Uterus (tissue), 4 donors: ENCODE measurements around the gene TTC31. TPM values are rescaled to one million over a fixed set of nuclear protein-coding genes. Genes with fewer than 3 reads are reported as not detected.
"Not testable (repeated sequence)": the region's sequence is repeated elsewhere in the genome, so short reads cannot be mapped to it uniquely, and the experiment has no call there.

Experiments
- DNase-seq, 2 donors: peaks; one replicate each; pipeline ENCODE4 v3.0.0-alpha.2; 2019 to 2020
- H3K27ac ChIP-seq, 2 donors: fragments of 200-600 bp; sonication (generic); 1 replicate in 1 of 2; 2 replicates in 1 of 2; pipeline ENCODE4 v1.5.1; 2016 to 2018
- H3K27me3 ChIP-seq, 2 donors: fragments of 200-600 bp; sonication (generic); one replicate each; pipeline ENCODE4 v1.5.1; 2018 to 2019; ENCODE audit warnings: control low read depth in 1 of 2
- H3K36me3 ChIP-seq, 2 donors: fragments of 200-600 bp; sonication (generic); one replicate each; pipeline ENCODE4 v1.5.1; 2019; ENCODE audit warnings: control low read depth in 1 of 2
- H3K4me1 ChIP-seq, 2 donors: fragments of 200-600 bp; sonication (generic); one replicate each; pipeline ENCODE4 v1.5.1; 2018 to 2019; ENCODE audit warnings: control low read depth in 1 of 2
- H3K4me3 ChIP-seq, 2 donors: fragments of 200-600 bp; sonication (generic); 1 replicate in 1 of 2; 2 replicates in 1 of 2; pipeline ENCODE4 v1.5.1; 2018 to 2019; ENCODE audit warnings: mild to moderate bottlenecking in 1 of 2
- H3K9me3 ChIP-seq, 2 donors: fragments of 200-600 bp; sonication (generic); one replicate each; pipeline ENCODE4 v1.5.1; 2019; ENCODE audit warnings: control low read depth in 1 of 2
- POLR2A ChIP-seq, 2 donors: fragments of 450-650 bp; IDR thresholded peaks; one replicate each; pipeline ENCODE4 v1.6.1; 2016; ENCODE audit warnings: antibody characterized with exemption in 2 of 2, mild to moderate bottlenecking in 1 of 2, moderate library complexity in 1 of 2
- intact Hi-C: fragments of 100-400 bp; cut with DNase I; formaldehyde crosslinking; loops from one replicate; pipeline ENCODE4 v1.15.1; 2023; ENCODE audit warnings: low total_unique reads
- total RNA-seq, 4 donors: library from RNA; depleted of rRNA in 3 of 4; stranded (reverse); fragments of >200 nt in 3 of 4; gene quantifications; one replicate each; pipeline versions ENCODE4 v1.1.0 to v1.2.4, GENCODE V29; 2014 to 2023
- TF ChIP-seq, protein P1 (sequence below), 4 experiments: fragments of 200-600 bp in 2 of 4; fragments of 450-650 bp in 2 of 4; sonication (generic) in 2 of 4; IDR thresholded peaks; one replicate each; pipeline ENCODE4 v1.5.1; 2016 to 2019; ENCODE audit warnings: antibody characterized with exemption in 4 of 4, mild to moderate bottlenecking in 2 of 4, moderate library complexity in 1 of 4
- donor health status: DM: yes; HTN: yes; CAD: no.

Gene TTC31
- total RNA-seq, 4 donors from 2014 or later: 8.5 to 29.2 (median 17.5) TPM

DNA sequence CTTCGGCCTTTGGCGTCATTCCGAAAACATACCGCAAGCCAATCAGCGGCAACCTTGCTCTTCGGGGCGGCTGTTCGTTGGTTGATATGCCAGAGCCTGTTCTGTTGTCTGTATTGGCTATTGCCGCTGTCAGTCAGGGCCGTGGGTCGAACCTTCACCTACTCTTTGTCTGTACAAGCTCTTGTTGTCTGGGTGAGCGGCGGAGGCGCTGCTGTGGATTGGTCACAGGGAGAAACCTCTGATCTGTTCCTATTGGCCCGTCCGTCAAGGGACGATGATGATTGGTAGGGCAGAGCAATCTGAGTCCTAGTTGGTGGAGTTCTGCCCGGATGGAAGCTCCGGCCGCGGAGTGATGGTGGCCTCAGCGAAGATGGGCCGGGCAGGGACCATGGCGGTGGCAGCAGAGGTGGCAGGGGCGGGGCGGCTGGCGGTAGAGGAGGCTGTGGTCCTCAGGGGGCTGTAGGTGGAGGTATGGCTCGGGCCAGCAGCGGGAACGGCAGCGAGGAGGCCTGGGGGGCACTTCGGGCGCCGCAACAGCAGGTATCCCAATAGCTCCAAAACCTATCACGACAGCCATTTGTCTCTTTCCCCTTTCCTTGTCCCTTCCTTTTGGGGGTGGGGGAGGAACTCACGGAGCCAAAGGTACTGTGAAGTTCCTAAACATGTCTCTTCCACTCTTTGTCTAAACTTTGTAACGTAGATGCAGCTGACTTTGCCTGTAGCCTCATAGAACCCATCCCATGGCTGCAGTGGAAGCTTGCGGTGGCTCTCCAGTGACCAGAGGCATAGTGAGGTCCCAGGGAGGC, 24.5 kb upstream of the TTC31 start, which contains the start of gene WBP1:
TSS of gene WBP1 (plus strand) at position 307 of the 806 bp plus-strand sequence. CDS start at position 472, 165 bp downstream.
- intact Hi-C loops: no loop called here
- peaks cover 3 to 18% of the 10 kb centered on the region in 2 donors for H3K4me1 ChIP-seq
- peak within 1 kb of the TSS; percentile 95 to 98 for H3K27ac ChIP-seq
- DNase-seq: peak; percentile 100
- peak within 1 kb of the TSS; percentile 69 to 70 for H3K4me3 ChIP-seq
- no peaks in the 10 kb centered on the region for H3K36me3 ChIP-seq
- H3K9me3 ChIP-seq: no peaks in the 10 kb centered on the region
- H3K27me3 ChIP-seq: no peaks in the 10 kb centered on the region
- peak in 1 of 2 donors; percentile 42 for TF ChIP-seq POLR2A (IDR thresholded peaks at IDR 0.05)
- TF ChIP-seq, protein P1, sequence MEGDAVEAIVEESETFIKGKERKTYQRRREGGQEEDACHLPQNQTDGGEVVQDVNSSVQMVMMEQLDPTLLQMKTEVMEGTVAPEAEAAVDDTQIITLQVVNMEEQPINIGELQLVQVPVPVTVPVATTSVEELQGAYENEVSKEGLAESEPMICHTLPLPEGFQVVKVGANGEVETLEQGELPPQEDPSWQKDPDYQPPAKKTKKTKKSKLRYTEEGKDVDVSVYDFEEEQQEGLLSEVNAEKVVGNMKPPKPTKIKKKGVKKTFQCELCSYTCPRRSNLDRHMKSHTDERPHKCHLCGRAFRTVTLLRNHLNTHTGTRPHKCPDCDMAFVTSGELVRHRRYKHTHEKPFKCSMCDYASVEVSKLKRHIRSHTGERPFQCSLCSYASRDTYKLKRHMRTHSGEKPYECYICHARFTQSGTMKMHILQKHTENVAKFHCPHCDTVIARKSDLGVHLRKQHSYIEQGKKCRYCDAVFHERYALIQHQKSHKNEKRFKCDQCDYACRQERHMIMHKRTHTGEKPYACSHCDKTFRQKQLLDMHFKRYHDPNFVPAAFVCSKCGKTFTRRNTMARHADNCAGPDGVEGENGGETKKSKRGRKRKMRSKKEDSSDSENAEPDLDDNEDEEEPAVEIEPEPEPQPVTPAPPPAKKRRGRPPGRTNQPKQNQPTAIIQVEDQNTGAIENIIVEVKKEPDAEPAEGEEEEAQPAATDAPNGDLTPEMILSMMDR (IDR thresholded peaks at IDR 0.05): peak in 1 of 4 experiments; percentile 26

DNA sequence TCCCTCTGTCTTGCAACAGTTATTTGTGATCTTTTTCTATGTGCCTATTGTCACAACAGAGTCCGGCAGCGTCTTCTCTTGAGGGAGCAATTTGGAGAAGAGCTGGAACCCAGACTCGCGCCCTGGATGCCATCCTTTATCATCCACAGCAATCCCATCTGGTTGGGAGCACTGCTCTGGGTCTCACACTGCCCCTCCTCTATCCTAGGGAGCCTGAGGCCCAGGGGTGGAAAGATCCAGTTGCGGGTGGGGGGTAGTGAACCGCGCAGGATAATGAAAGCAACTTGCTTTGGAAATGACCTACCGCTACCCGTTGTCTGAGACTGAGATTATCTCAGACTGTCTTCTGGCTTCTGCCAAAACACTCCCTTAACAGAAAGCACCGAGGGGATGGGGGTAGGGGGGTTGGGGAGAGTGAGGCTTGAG, 23.9 kb upstream of the TTC31 start:
- H3K36me3 ChIP-seq: no peaks in the 10 kb centered on the region
- TF ChIP-seq POLR2A (IDR thresholded peaks at IDR 0.05): no peak
- TF ChIP-seq, protein P1 (IDR thresholded peaks at IDR 0.05): no peak
- no peak for DNase-seq
- H3K27me3 ChIP-seq: no peaks in the 10 kb centered on the region
- intact Hi-C loops: no loop called here
- H3K4me3 ChIP-seq: peak overlapping the region; percentile 66 to 70
- H3K27ac ChIP-seq: peak overlapping the region; percentile 68 to 79
- no peaks in the 10 kb centered on the region for H3K9me3 ChIP-seq
- peaks cover 3 to 19% of the 10 kb centered on the region in 2 donors for H3K4me1 ChIP-seq

DNA sequence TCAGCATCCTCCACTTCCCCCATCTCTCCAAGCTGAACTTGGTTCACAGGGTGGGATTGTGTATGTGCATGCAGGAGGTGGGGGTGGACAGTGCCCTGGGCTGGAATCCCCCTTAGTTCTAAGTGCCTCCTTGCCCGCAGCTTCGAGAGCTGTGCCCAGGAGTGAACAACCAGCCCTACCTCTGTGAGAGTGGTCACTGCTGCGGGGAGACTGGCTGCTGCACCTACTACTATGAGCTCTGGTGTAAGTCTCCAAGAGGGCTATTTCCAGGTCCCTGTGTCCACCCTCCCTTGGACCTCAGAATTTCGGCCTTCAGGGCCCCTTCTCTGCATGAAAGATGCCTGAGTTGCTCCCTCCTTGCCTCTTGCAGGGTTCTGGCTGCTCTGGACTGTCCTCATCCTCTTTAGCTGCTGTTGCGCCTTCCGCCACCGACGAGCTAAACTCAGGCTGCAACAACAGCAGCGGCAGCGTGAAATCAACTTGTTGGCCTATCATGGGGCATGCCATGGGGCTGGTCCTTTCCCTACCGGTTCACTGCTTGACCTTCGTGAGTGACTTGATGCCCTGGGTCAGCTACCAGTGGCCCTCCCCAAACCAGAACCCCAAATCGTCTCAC, 23.3 kb upstream of the TTC31 start:
- DNase-seq, H3K9me3 ChIP-seq, intact Hi-C loops, H3K4me3 ChIP-seq, H3K27ac ChIP-seq, H3K27me3 ChIP-seq, H3K36me3 ChIP-seq: not testable (repeated sequence)
- peaks cover 7 to 25% of the 10 kb centered on the region in 2 donors for H3K4me1 ChIP-seq

DNA sequence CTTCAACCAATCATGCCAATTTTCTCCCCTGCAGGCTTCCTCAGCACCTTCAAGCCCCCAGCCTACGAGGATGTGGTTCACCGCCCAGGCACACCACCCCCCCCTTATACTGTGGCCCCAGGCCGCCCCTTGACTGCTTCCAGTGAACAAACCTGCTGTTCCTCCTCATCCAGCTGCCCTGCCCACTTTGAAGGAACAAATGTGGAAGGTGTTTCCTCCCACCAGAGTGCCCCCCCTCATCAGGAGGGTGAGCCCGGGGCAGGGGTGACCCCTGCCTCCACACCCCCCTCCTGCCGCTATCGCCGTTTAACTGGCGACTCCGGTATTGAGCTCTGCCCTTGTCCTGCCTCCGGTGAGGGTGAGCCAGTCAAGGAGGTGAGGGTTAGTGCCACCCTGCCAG, 22.7 kb upstream of the TTC31 start:
- DNase-seq, H3K36me3 ChIP-seq, H3K27ac ChIP-seq, H3K9me3 ChIP-seq, intact Hi-C loops, H3K4me3 ChIP-seq, H3K27me3 ChIP-seq: not testable (repeated sequence)
- peaks cover 7 to 24% of the 10 kb centered on the region in 2 donors for H3K4me1 ChIP-seq

DNA sequence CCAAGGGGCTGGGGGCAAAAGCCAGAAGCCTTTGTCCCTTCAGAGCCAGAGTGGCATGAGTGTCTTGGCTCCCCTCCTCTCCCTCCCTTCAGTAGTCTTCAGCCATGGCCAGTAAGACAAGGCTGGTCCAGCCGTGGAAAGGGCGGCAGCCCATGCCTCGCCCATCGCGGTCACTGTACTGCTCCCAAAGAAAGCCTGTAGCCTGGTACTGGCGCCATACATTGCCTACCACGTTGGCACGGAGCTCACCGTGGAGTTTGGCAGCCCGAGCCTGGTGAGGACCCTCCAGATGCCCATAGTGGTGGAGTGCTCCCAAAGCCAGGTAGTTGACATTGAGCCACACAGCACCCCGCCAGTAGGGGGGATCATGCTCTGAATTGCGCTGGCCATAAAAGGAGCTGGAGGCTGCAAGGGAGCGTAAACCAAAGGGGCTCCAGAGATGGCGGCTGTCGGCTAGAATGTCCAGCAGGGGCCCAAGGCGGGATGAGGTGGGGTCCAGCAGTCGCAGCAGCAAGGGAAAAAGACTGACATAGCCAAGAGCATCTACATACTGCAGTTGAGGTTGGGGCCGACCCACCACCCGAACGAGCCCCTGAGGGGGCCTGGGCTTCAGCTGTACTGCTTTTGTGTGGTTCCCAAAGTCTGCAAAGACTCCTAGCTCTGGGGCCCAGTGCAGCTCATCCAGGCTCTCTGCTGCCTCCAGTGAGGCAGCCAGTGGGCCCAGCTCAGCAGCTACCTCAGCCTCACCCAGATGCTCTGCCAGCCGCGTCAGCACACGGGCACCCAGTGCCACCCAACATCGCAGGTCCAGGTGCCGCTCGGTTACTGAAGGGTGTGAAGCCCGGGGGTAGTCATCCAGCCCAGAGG, 21.5 kb upstream of the TTC31 start:
- Histone ChIP-seq H3K4me1 (peaks cover 7 to 16% of the 10 kb centered on the region in 2 donors), H3K36me3 (no peaks in the 10 kb centered on the region), H3K9me3 (no peaks in the 10 kb centered on the region), H3K4me3 (no peak overlapping the region), H3K27me3 (no peaks in the 10 kb centered on the region), H3K27ac (no peak overlapping the region)
- intact Hi-C loops: no loop called here
- DNase-seq: no peak
- no peak for TF ChIP-seq POLR2A (IDR thresholded peaks at IDR 0.05)
- TF ChIP-seq, protein P1 (IDR thresholded peaks at IDR 0.05): no peak
